AG08395 (cell line): ENCODE results near the gene CPEB3.
"Not testable (repeated sequence)": the region's sequence is repeated elsewhere in the genome, so short reads cannot be mapped to it uniquely, and the experiment has no call there.

Experiments used
- DNase-seq: peaks from one replicate; pipeline ENCODE4 v3.0.0; 2012; ENCODE audit warnings: mixed read lengths, low spot score

The CPEB3 gene

GRCh38 chr10:92102601-92103213 lies 188.2 kb downstream of the CPEB3 start:
- DNase-seq: no peak

DNA sequence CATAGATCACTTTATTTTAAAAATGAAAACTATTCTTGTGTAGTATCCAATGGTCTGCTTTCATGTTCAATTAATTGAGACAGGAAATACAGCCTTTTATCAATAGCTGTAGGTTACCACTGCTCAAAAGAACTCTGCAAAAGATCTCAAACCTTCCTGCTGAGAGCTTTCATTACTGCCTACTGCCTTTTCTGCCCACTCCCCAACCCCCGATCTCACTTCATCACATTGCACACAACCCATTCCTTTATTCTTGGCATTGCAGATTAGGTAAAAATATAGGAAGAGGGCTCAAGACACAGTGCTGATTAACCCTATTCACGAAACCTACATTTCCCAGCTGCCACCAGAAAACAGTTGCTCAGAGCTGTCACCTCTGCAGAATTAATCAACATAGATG lies 195.9 kb downstream of the CPEB3 start:
- no peak for DNase-seq

- DNase-seq: no peak
Measured at GRCh38 chr10:92091965-92092364, 198.9 kb downstream of the CPEB3 start.

DNA sequence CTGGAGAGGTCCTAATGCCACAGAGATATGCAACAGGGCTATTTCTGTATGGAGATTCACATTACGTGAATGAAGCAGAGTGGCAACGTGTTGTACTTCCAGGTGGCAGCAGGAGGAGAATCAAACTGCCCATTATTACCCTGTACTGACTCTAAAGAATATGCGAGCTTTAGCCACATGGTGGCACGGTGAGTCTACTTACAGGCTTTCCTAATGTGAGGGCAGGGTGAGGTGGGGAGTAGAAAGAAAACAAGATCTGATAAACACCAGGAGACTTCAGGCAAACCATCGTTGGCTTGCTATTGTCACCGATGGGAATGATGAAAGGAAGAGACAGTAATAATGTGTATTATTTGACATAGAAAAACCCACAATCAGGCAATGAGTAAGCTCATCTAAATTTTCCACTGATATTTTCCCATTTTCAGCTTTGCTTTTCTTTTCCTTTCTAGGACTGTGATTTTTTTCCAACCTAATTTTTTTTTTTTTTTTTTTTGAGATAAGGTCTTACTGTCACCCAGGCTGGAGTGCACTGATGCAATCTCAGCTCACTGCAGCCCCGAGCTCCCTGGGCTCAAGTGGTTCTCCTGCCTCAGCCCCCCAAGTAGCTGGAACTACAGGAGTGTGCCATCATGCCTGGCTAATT lies 203.0 kb downstream of the CPEB3 start:
- DNase-seq: peak; percentile 72

GRCh38 chr10:92082583-92083280 lies 208.1 kb downstream of the CPEB3 start:
- DNase-seq: no peak

GRCh38 chr10:92081641-92082040 lies 209.2 kb downstream of the CPEB3 start:
- no peak for DNase-seq

GRCh38 chr10:92080244-92080643 lies 210.6 kb downstream of the CPEB3 start:
- no peak for DNase-seq

DNA sequence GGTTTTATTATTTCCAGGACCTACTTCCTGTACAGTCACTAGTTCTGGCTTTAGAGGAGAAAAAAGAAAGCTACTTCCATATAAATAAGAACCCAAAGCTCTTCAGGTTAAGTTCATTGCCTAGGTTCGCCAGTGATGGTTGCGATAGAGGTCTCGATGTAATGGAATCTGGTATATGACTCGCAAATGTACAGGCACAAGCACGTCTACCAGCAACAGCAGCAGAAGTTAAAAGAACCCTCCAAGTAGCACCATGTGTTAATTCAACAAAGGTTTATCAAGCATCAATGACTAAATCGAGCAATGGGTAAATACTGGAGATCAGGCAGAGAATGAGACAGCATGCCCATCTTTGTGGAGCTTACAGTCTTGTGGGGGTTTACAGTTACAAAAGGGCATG lies 211.9 kb downstream of the CPEB3 start:
- no peak for DNase-seq

GRCh38 chr10:92076722-92077121 lies 214.2 kb downstream of the CPEB3 start:
- DNase-seq: no peak

GRCh38 chr10:92075829-92076228 lies 215.0 kb downstream of the CPEB3 start:
- no peak for DNase-seq

DNA sequence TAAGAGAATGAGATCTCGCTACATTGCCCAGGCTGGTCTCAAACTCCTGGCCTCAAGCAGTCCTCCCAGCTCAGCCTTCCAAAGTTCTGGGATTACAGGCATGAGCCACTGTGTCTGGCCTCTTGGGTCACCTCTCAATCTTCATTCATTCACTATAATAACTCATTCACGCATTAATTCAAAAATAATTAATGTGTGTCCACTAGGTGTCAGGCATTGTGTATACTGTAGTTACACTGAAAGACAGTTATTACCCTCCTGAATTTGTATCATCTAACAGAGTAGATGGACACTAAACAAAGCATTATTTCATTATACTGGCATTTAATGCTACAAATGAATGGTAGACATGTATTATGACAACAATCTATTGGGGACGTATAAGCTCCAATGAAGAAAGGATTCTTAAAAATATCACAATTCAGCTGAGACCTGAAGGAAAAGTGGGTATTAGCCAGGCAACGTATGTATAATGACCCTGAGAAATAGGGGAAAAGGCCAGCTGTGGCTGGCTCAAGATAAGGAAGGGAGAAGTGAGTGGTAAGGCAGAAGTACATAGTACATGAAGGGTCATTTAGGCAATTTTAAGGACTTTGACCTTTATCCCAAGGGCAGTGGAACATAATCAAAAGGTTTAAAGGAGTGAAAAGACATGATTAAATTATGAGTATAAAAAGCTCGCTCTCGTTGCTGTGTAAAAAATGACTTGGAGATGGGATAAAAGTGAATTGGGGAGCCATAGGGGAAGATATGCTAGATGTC lies 216.6 kb downstream of the CPEB3 start:
- DNase-seq: peak; percentile 14

- no peak for DNase-seq
Measured at GRCh38 chr10:92068900-92069299, 222.0 kb downstream of the CPEB3 start.

DNA sequence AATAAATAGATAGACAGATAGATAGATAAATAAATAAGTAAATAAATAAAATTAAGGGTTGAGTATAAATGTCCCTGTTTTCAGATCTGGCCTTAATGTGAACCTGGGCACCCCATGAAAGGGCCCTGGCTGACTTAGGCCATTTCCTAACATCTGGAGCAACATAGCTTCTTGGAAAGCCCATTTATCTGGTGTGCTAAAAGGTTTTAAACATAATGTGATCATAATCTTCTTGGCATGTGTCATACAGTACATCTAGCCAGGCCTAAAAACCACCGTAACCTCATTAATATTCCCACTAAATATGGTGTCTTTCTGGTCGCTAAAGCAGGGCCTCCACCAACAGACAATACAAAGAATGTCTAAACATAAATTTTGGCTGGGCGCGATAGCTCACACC lies 224.5 kb downstream of the CPEB3 start:
- no peak for DNase-seq

- peak; percentile 6 for DNase-seq
Measured at GRCh38 chr10:92064506-92064905, 226.4 kb downstream of the CPEB3 start.

DNA sequence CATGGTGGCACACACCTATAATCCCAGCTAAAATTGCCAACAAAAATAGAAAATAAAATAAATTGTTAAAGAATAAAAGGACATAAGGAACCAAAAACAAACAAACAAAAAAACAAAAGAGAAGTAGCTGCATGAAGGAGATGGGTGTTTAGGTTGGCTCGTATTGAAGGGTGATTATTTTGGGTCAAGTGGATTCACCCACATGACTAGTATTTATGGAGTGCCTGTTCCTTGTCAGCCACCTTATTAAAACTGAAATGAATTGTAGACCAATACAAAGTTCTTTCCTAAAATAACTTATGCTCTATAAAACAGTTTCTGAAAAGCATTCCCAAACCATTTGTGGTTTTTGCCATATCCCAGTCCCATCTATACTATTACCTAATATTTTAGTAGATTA lies 228.6 kb downstream of the CPEB3 start:
- no peak for DNase-seq

DNA sequence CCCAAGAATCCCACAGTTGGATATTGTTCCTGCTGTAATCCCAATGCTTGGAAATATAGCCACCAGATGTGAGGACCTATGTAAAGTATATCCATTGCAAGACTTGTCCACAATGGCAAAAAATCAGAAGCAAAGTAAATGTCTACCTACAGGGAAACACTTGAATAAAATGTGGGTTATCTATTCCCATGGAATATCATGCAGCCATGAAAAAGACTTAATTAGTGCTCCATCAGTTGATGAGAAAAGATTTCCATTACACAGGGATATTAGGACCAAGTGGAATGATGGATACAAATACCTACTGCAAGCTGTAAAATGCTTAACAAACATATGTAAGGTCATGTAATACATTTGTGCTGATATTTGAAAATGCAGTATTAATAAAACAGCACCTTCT lies 236.1 kb downstream of the CPEB3 start:
- DNase-seq: no peak

GRCh38 chr10:92052741-92053140 lies 238.1 kb downstream of the CPEB3 start:
- DNase-seq: no peak

- no peak for DNase-seq
Measured at GRCh38 chr10:92052088-92052487, 238.8 kb downstream of the CPEB3 start.

DNA sequence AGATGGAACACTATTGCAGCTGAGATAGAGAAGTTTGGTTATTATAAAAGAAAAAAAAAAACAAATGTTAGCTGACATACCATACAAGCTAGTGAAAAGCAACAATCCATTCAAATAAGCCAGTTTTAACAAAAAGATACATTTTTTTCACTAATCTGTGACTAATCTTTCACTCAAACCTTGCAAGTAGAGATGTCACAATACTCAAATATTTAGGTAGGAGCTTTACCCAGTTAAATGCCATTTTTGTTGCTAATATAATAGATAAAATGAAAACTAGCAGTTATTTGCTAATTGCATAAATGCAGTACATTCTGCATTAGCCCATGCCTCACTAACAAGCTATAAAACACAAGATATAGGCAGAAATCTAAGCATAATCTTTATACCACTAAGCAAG lies 243.7 kb downstream of the CPEB3 start:
- no peak for DNase-seq

DNA sequence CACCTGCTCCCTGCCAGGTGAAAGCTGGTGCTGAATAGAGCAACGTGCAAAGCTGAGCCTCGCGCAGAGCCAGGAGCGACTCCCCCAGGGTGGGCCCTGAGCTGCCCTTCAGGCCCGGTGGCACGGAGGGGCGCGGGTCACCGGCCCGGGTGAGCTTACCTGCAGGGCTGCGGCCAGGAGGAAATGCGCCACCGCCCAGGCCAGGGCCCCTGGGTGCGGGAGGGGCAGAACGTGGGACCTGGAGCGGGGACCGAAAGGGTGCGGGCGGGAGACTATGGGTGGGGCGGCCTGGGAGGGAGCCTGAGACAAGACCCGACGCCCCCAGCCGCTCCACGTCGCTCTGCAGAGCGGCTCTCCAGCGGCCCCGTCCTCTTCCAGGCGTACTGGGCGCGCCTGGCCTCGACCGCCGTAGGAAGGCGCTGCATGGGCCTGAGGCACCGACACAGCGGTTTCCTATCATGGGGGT lies 245.2 kb downstream of the CPEB3 start:
- DNase-seq: no peak

GRCh38 chr10:92042541-92042940 lies 248.3 kb downstream of the CPEB3 start:
- DNase-seq: no peak

DNA sequence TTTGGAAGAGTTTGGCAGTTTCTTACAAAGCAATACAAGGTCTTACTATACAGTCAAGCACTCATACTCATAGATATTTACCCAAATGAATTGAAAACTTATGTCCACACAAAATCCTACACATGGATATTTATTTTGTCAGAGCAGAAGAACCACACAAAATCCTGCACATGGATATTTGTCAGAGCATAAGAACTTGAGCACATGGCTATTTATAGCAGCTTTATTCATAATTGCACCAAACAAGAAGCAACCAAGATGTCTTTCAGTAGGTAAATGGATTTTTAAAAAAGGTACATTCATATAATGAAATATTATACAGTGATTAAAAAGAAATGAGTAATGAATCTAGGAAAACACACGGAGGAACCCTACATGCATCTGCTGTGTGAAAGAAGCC lies 251.9 kb downstream of the CPEB3 start:
- no peak for DNase-seq

- DNase-seq: not testable (repeated sequence)
Measured at GRCh38 chr10:92033070-92033469, 257.8 kb downstream of the CPEB3 start.
